DND-41 (cell line): Measurements from ENCODE around the gene GPRIN1.

Source experiments
- ATAC-seq: fragments of 200-7000 bp; cut with Tn5 transposase; 3 replicates; pipeline ENCODE4 v1.9.1; 2021; ENCODE audit warnings: low read depth; ENCODE audit not compliant: insufficient read depth
- DNase-seq: peaks from one replicate; pipeline ENCODE4 v3.0.0-alpha.2; 2020
- H2AFZ ChIP-seq: 2 replicates; pipeline ENCODE4 v1.6.0; 2012; ENCODE audit warnings: low read depth, low read length
- H3K27ac ChIP-seq: 2 replicates; pipeline ENCODE4 v1.5.1; 2012; ENCODE audit warnings: low read length, inconsistent platforms
- H3K27me3 ChIP-seq: fragments of 200-600 bp; sonication (generic); 2 replicates; pipeline ENCODE4 v1.6.0; 2012; ENCODE audit warnings: low read length, mild to moderate bottlenecking, inconsistent platforms; ENCODE audit not compliant: insufficient read depth, poor library complexity
- H3K36me3 ChIP-seq: 2 replicates; pipeline ENCODE4 v1.5.1; 2012; ENCODE audit warnings: low read length, inconsistent platforms; ENCODE audit not compliant: insufficient read depth
- H3K4me1 ChIP-seq: 2 replicates; pipeline ENCODE4 v1.5.1; 2012; ENCODE audit warnings: mild to moderate bottlenecking, low read length; ENCODE audit not compliant: insufficient read depth
- H3K4me2 ChIP-seq: 2 replicates; pipeline ENCODE4 v1.6.0; 2012; ENCODE audit warnings: mild to moderate bottlenecking, moderate library complexity, low read length, inconsistent platforms; ENCODE audit not compliant: insufficient read depth
- H3K4me3 ChIP-seq, 2 experiments: fragments of 200-600 bp in 1 of 2; shearing (Covaris generic) in 1 of 2; 2 replicates each; pipeline ENCODE4 v1.5.1; 2012 to 2016; ENCODE audit warnings: inconsistent platforms in 2 of 2, low read length in 2 of 2, mild to moderate bottlenecking in 2 of 2, low read depth in 1 of 2, moderate library complexity in 1 of 2
- H3K79me2 ChIP-seq: 2 replicates; pipeline ENCODE4 v1.6.0; 2012; ENCODE audit warnings: low read length, inconsistent platforms; ENCODE audit not compliant: insufficient read depth
- H3K9ac ChIP-seq: 2 replicates; pipeline ENCODE4 v1.6.0; 2012; ENCODE audit warnings: low read depth, mild to moderate bottlenecking, inconsistent platforms, low read length, moderate library complexity
- H3K9me3 ChIP-seq: 2 replicates; pipeline ENCODE4 v1.5.1; 2012; ENCODE audit warnings: low read length, moderate library complexity, mild to moderate bottlenecking, inconsistent platforms; ENCODE audit not compliant: insufficient read depth, severe bottlenecking
- H4K20me1 ChIP-seq: 2 replicates; pipeline ENCODE4 v1.6.0; 2012; ENCODE audit warnings: low read length; ENCODE audit not compliant: insufficient read depth
- EZH2 ChIP-seq: IDR thresholded peaks from 3 replicates; pipeline ENCODE4 v1.6.1; 2012; ENCODE audit warnings: borderline replicate concordance, low read depth, mild to moderate bottlenecking, moderate library complexity, low read length, inconsistent platforms; ENCODE audit not compliant: severe bottlenecking
- TF ChIP-seq, protein P1 (sequence below): IDR thresholded peaks from 2 replicates; pipeline ENCODE4 v1.5.1; 2012; ENCODE audit warnings: borderline replicate concordance, low read length, moderate library complexity, mild to moderate bottlenecking; ENCODE audit not compliant: poor library complexity, severe bottlenecking; ENCODE audit errors: extremely low read depth

Gene GPRIN1

DNA sequence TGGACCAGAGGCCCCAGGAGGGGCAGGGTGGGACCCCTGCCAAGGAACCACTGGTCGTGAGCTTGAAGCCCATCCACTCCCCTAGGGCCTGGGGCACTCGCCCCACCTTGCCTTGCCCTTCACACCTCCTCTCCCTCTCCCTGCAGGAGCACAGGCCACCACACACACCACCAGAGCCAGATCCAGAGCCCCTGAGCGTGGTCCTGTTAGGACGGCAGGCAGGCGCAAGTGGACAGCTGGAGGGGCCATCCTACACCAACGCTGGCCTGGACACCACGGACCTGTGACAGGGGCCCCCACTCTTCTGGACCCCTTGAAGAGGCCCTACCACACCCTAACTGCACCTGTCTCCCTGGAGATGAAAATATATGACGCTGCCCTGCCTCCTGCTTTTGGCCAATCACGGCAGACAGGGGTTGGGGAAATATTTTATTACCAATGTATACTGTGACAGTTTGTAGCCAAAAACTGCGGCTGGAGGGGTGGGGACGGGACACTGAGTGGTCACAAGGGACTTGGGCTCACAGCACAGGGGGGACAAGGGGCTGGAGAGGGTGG lies 14.5 kb downstream of the GPRIN1 start:
- Histone ChIP-seq H3K27ac (no peak overlapping the region), H3K4me1 (no peaks in the 10 kb centered on the region), H3K27me3 (no peaks in the 10 kb centered on the region), H3K79me2 (no peaks in the 10 kb centered on the region), H3K9ac (no peak overlapping the region), H4K20me1 (no peaks in the 10 kb centered on the region), H3K9me3 (peaks cover 4% of the 10 kb centered on the region), H3K36me3 (no peaks in the 10 kb centered on the region), H3K4me2 (no peak overlapping the region), H2AFZ (no peak overlapping the region), H3K4me3 (no peak overlapping the region)
- ATAC-seq, result no peak
- no peak for DNase-seq
- TF ChIP-seq, protein P1, sequence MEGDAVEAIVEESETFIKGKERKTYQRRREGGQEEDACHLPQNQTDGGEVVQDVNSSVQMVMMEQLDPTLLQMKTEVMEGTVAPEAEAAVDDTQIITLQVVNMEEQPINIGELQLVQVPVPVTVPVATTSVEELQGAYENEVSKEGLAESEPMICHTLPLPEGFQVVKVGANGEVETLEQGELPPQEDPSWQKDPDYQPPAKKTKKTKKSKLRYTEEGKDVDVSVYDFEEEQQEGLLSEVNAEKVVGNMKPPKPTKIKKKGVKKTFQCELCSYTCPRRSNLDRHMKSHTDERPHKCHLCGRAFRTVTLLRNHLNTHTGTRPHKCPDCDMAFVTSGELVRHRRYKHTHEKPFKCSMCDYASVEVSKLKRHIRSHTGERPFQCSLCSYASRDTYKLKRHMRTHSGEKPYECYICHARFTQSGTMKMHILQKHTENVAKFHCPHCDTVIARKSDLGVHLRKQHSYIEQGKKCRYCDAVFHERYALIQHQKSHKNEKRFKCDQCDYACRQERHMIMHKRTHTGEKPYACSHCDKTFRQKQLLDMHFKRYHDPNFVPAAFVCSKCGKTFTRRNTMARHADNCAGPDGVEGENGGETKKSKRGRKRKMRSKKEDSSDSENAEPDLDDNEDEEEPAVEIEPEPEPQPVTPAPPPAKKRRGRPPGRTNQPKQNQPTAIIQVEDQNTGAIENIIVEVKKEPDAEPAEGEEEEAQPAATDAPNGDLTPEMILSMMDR, result no peak
- no peak for TF ChIP-seq EZH2

DNA sequence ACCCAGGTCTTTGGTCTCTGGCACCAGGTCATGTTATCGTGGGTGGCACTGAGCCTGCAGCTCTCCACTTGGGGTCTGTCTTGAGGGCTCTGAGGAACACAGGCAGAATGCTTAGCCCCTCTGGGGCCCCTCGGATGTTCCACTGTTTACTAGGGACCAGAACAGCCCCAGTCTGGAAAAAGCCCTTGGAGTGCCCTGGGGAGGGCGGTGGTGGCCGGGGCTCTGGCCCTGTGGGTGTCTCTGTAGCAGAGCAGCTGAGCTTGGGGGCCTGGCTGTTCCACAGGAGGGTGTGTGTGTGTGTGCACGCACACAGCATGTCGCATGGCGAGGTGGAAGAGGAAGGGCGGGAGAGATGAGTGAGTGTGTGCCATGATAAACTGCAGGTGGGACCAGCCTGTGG lies 15.4 kb downstream of the GPRIN1 start:
- TF ChIP-seq, protein P1, result no peak
- TF ChIP-seq EZH2, result no peak
- ATAC-seq, result no peak
- Histone ChIP-seq H3K4me3 (no peak overlapping the region), H3K4me1 (no peaks in the 10 kb centered on the region), H3K27me3 (no peaks in the 10 kb centered on the region), H3K27ac (no peak overlapping the region), H2AFZ (no peak overlapping the region), H3K9me3 (peaks cover 4% of the 10 kb centered on the region), H3K79me2 (no peaks in the 10 kb centered on the region), H3K9ac (no peak overlapping the region), H4K20me1 (no peaks in the 10 kb centered on the region), H3K4me2 (no peak overlapping the region), H3K36me3 (no peaks in the 10 kb centered on the region)
- DNase-seq, result no peak

DNA sequence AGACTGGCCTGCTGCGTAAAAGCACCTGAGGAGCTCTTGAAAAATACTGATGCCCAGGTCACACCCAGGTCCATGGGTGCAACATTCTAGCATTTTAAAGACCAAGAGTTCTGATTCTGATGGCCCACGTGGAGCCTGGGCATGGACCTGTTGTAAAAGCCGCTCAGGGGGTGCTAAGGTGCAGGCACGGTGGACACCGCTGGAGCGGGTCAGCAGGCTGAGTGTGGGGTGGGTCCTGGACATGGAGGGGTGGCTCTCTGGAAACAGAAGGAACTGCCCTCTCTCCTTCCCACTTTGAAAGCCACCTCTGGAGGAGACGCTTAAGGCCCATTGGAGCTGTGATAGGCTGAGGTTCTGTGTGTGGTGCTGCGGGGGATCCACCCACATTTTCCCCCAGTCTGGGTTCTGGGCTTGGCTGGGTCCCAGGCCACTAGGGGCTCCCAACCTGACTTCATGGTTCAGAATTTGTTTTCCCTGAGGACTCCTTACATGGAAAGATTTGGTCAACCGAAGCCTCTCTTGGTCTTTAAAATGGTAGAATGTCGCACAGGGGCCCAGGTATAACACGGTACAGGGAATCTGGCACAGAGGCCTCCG lies 16.6 kb downstream of the GPRIN1 start:
- Histone ChIP-seq H2AFZ (no peak overlapping the region), H4K20me1 (no peaks in the 10 kb centered on the region), H3K4me3 (no peak overlapping the region), H3K4me2 (no peak overlapping the region), H3K9ac (no peak overlapping the region), H3K36me3 (no peaks in the 10 kb centered on the region), H3K27ac (no peak overlapping the region), H3K9me3 (peaks cover 4% of the 10 kb centered on the region), H3K27me3 (no peaks in the 10 kb centered on the region), H3K4me1 (no peaks in the 10 kb centered on the region), H3K79me2 (no peaks in the 10 kb centered on the region)
- no peak for TF ChIP-seq EZH2
- TF ChIP-seq, protein P1, result no peak
- ATAC-seq (no peak), DNase-seq (no peak)
